AG04450 (cell line): ENCODE data around the gene EMP2. TPM values are rescaled to one million over a fixed set of nuclear protein-coding genes. Genes with fewer than 3 reads are reported as not detected.

Experiments used
- CTCF ChIA-PET: fragments of 300-600, 350-600 bp; formaldehyde crosslinking; extraction: SDS; loops from one replicate; lab custom pipeline; 2022; ENCODE audit warnings: antibody characterized with exemption, inconsistent platforms; lab: Charles Lee
- POLR2A ChIA-PET: fragments of 350-600 bp; formaldehyde crosslinking; extraction: SDS; loops from one replicate; lab custom pipeline; 2021; ENCODE audit warnings: antibody characterized with exemption, inconsistent platforms; lab: Yijun Ruan, JAX
- DNase-seq: peaks from one replicate; pipeline ENCODE4 v3.0.0-alpha.2; 2011; ENCODE audit warnings: low read depth, low spot score
- H3K27ac ChIP-seq: one replicate; pipeline ENCODE4 v1.5.1; 2012; ENCODE audit warnings: low read depth, low read length, control low read depth
- H3K27me3 ChIP-seq: one replicate; pipeline ENCODE4 v1.6.0; 2012; ENCODE audit warnings: low read length; ENCODE audit not compliant: control insufficient read depth, insufficient read depth
- H3K4me3 ChIP-seq: 2 replicates; pipeline ENCODE4 v1.5.1; 2011; ENCODE audit warnings: mild to moderate bottlenecking, low read depth, low read length, control low read depth
- H3K9me3 ChIP-seq: 2 replicates; pipeline ENCODE4 v1.5.1; 2012; ENCODE audit warnings: low read length; ENCODE audit not compliant: control insufficient read depth, insufficient read depth
- CTCF ChIP-seq: IDR thresholded peaks from 2 replicates; pipeline ENCODE4 v1.5.1; 2011; ENCODE audit warnings: low read depth, low read length, control low read depth, inconsistent platforms
- polyA plus RNA-seq: library from polyadenylated mRNA; depleted of rRNA; stranded (reverse); fragments of >200 nt; gene quantifications from 2 replicates; pipeline ENCODE4 v1.2.3, GENCODE V29; 2011; rRNA removed
- small RNA-seq: library from RNA; depleted of rRNA; stranded (forward); fragments of <200 nt; gene quantifications from one replicate; pipeline ENCODE3, GENCODE V24; 2012; ENCODE audit warnings: low read depth; ENCODE audit not compliant: insufficient read length

EMP2 gene
- polyA plus RNA-seq, 1 experiment = 15.2 TPM

DNA sequence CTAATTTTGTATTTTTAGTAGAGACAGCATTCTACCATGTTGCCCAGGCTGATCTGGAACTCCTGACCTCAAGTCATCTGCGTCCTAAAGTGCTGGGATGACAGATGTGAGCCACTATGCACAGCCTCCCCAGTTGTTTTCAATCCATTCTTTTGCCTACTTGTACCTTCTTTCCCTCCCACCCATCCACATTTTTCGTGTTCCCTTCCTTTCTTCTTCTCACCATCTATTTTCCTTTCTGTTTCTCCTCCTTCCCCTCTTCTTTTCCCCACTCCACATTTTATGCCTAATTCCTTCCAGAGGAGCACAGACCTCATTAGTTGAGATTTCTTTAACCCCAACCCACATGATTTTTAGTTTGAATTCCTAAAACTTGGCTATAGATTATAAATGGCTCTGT, 100.2 kb downstream of the EMP2 start:
- no peak for TF ChIP-seq CTCF
- Histone ChIP-seq H3K9me3 (no peaks in the 10 kb centered on the region), H3K4me3 (no peak overlapping the region), H3K27me3 (no peaks in the 10 kb centered on the region), H3K27ac (no peak overlapping the region)
- CTCF ChIA-PET = no interaction called here
- POLR2A ChIA-PET = no interaction called here
- no peak for DNase-seq

Small RNAs within 50 kb of the gene (small RNA-seq; reads per million reads assigned to genes)
- gene RNU6-633P = not detected

Other genes starting within 250 kb of the EMP2 start
- 4.8 and 6.3 TPM in 2 replicates for gene ATF7IP2, start 194.5 kb downstream of the EMP2 start, polyA plus RNA-seq
- 0.05 and 0.15 TPM in 2 replicates for gene TEKT5, start 114.3 kb upstream of the EMP2 start, polyA plus RNA-seq
- gene NUBP1, start 163.2 kb upstream of the EMP2 start, polyA plus RNA-seq = 23.0 and 23.6 TPM in 2 replicates
- not detected in 2 replicates for gene TVP23A, start 238.2 kb upstream of the EMP2 start, polyA plus RNA-seq